Type B pancreatic cell (in vitro differentiated cells): ENCODE results near the gene ARHGDIB. TPM values are rescaled to one million over a fixed set of nuclear protein-coding genes. Genes with fewer than 3 reads are reported as not detected.

Source experiments
- DNase-seq: peaks from one replicate; pipeline ENCODE4 v3.0.0; 2021; ENCODE audit warnings: mixed read lengths; ENCODE audit not compliant: unreplicated experiment; ENCODE audit errors: extremely low spot score
- H3K27ac Mint-ChIP-seq: 2 replicates; pipeline ENCODE4 v1.8.0; 2021; ENCODE audit warnings: mild to moderate bottlenecking, mixed read lengths
- H3K27me3 Mint-ChIP-seq: 2 replicates; pipeline ENCODE4 v1.8.0; 2021; ENCODE audit warnings: mixed read lengths
- H3K36me3 Mint-ChIP-seq: 2 replicates; pipeline ENCODE4 v1.8.0; 2021; ENCODE audit warnings: mixed read lengths
- H3K4me1 Mint-ChIP-seq: one replicate; pipeline ENCODE4 v1.8.0; 2021; ENCODE audit warnings: mixed read lengths; ENCODE audit not compliant: unreplicated experiment
- H3K4me3 Mint-ChIP-seq: 2 replicates; pipeline ENCODE4 v1.8.0; 2021; ENCODE audit warnings: mild to moderate bottlenecking, mixed read lengths
- H3K9me3 Mint-ChIP-seq: 2 replicates; pipeline ENCODE4 v1.8.0; 2021; ENCODE audit warnings: mixed read lengths
- total RNA-seq: library from RNA; stranded (reverse); gene quantifications from 2 replicates; pipeline ENCODE4 v1.2.1, GENCODE V29; 2021; ENCODE audit warnings: low replicate concordance
- TF ChIP-seq, protein P1 (sequence below): fragments of 200-600 bp; sonication (generic); conservative IDR thresholded peaks from 2 replicates; pipeline ENCODE4 v1.5.0; 2021; ENCODE audit warnings: antibody characterized with exemption, mild to moderate bottlenecking

The ARHGDIB gene
- total RNA-seq, 1 donor from 2014 or later = 17.0 TPM

DNA sequence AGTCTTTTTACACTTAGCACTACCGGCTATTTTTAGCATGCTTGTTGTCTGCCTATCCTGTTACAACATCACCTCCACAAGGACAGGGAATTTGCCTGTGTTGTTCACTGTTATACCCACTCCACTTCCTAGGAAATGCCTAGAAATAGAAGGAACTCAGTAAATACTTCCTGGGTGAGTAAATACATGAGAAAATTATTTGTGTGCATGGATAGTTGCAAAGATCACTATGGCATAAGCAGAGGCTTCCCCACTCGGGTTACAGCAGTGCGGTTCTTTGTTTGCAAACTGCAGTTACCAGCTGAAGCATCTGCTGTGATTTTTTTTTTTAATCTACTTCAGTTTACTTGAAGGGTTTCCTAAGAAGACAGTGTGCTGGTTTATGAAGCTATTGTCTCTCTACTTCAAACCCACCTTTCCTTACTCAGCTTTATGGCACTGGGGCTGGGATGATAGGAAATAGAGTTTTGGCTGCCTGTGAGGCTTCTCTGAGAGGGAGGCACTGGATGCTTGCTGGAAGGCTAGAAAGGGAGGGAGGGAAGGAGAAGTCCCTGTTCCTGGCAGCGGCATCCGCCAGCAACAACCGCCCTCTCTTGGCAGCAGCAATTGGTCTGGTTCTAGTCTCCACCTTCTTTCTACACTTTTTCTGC is 40.5 kb upstream of the ARHGDIB start:
- no peak for DNase-seq
- Mint-ChIP-seq H3K27ac (no peak overlapping the region), H3K4me1 (peaks cover 16% of the 10 kb centered on the region), H3K36me3 (peaks cover 5% of the 10 kb centered on the region), H3K27me3 (peaks cover 48% of the 10 kb centered on the region), H3K4me3 (no peak overlapping the region), H3K9me3 (no peaks in the 10 kb centered on the region)
- TF ChIP-seq, protein P1, sequence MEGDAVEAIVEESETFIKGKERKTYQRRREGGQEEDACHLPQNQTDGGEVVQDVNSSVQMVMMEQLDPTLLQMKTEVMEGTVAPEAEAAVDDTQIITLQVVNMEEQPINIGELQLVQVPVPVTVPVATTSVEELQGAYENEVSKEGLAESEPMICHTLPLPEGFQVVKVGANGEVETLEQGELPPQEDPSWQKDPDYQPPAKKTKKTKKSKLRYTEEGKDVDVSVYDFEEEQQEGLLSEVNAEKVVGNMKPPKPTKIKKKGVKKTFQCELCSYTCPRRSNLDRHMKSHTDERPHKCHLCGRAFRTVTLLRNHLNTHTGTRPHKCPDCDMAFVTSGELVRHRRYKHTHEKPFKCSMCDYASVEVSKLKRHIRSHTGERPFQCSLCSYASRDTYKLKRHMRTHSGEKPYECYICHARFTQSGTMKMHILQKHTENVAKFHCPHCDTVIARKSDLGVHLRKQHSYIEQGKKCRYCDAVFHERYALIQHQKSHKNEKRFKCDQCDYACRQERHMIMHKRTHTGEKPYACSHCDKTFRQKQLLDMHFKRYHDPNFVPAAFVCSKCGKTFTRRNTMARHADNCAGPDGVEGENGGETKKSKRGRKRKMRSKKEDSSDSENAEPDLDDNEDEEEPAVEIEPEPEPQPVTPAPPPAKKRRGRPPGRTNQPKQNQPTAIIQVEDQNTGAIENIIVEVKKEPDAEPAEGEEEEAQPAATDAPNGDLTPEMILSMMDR = no peak

DNA sequence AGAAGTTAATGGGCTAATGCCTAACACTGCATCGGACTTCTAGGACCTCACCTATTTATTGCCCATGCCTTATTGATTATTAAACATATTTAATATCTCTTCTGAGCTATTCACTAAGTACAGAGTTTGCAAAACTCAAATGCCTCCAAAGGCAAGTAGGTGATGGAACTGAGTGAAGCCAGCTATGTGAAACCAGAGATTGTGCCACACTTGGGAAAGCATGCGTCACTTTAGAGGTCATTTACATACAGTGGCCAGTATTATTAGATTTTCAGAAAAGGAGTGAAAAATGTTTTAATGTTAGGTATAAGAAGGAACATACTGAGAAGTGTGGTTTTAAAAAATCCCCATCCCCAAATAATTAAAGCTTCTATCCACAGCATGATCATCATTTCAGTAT is 39.2 kb upstream of the ARHGDIB start:
- no peak overlapping the region for H3K27ac Mint-ChIP-seq
- H3K4me1 Mint-ChIP-seq = peaks cover 16% of the 10 kb centered on the region
- no peak for DNase-seq
- TF ChIP-seq, protein P1 = no peak
- H3K9me3 Mint-ChIP-seq = no peaks in the 10 kb centered on the region
- H3K27me3 Mint-ChIP-seq = peaks cover 42% of the 10 kb centered on the region
- no peak overlapping the region for H3K4me3 Mint-ChIP-seq
- H3K36me3 Mint-ChIP-seq = no peaks in the 10 kb centered on the region

DNA sequence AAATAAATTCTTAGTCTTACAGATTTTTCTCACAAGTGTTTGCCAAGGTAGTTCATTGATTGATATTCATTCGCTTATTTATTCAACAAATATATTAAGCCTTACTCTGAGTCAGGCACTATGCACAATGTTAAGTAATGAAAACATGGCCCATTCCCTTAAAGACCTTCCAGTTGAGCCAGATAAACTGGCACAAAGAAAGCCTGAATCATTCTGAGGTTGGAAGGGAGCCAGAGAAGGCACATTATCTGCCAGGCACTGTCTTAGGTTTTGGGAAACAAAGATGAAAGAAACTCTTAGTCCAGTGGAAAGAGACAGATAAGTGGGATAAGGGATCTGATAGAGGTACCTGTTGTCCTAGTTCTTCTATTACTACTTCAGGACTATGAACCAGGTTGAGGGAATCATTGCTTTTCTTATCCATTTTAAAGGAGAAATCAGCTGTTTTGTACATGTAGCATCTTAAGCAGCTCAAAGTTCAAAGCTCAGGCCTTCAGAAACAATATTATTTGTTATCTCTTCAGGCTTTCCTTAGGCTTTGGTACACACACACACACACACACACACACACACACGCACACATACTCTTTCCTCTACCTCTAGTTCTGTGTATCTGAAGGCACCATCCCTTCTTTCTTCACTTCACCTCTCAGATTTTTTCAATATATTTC is 38.4 kb upstream of the ARHGDIB start:
- no peak overlapping the region for H3K4me3 Mint-ChIP-seq
- no peaks in the 10 kb centered on the region for H3K36me3 Mint-ChIP-seq
- peaks cover 42% of the 10 kb centered on the region for H3K27me3 Mint-ChIP-seq
- no peak overlapping the region for H3K27ac Mint-ChIP-seq
- no peak for DNase-seq
- no peaks in the 10 kb centered on the region for H3K9me3 Mint-ChIP-seq
- TF ChIP-seq, protein P1 = no peak
- peaks cover 16% of the 10 kb centered on the region for H3K4me1 Mint-ChIP-seq

DNA sequence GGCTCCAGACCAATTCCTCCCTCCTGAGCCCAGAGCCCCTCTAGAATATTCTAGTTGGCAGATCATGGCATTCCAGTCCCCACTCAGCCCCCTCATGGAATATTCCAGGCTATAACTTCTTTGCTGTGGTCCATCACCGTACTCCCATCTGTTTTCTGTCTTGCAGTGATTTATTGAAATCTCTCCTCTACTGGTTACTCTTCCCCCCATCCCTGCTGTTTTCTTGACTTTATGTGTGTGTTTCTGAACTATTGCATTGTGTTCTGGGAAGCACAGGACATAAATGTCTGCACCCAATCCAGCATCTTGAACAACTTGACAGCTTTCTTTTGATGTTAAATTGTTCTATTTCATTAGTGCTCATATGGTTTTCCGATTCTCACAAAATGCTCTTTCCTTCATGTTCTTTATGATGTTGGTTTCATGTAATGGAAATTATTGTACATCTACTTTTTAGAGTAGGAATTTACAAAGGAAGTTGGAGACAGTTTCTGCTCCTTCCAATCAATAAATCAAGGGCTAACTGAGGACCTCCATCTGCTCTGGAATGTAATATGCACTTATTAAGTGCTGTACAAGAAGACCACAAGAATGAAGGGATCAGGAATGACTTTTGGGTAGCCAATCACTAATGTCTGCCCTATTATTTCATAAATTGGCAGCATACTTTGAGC is 37.8 kb upstream of the ARHGDIB start:
- no peaks in the 10 kb centered on the region for H3K9me3 Mint-ChIP-seq
- no peak overlapping the region for H3K27ac Mint-ChIP-seq
- H3K36me3 Mint-ChIP-seq = no peaks in the 10 kb centered on the region
- no peak for DNase-seq
- H3K27me3 Mint-ChIP-seq = peaks cover 36% of the 10 kb centered on the region
- TF ChIP-seq, protein P1 = no peak
- no peak overlapping the region for H3K4me3 Mint-ChIP-seq
- H3K4me1 Mint-ChIP-seq = peaks cover 16% of the 10 kb centered on the region

DNA sequence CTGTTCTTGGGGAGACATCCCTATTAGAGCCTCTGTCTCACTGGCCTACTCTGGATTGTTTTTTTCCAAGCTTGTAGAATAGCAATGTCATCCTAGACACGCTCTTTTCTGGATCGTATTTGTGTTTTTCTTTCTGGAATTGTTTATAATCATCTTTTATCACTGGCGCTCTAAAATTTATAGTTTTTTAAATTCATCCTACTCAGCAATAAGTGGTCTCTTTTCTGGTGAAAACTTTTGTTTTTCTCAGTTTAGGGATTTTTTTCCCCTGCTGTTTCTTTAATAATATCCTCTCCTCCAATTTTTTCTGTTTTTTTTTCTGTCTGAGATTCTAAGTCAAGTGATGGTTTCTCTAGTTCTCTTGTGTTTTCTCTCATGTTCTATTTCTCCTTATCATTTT is 36.6 kb upstream of the ARHGDIB start:
- DNase-seq = no peak
- no peak overlapping the region for H3K27ac Mint-ChIP-seq
- peaks cover 16% of the 10 kb centered on the region for H3K4me1 Mint-ChIP-seq
- peaks cover 25% of the 10 kb centered on the region for H3K27me3 Mint-ChIP-seq
- TF ChIP-seq, protein P1 = no peak
- no peaks in the 10 kb centered on the region for H3K36me3 Mint-ChIP-seq
- no peaks in the 10 kb centered on the region for H3K9me3 Mint-ChIP-seq
- no peak overlapping the region for H3K4me3 Mint-ChIP-seq
